Endothelial cell of umbilical vein (primary cell): ENCODE measurements around the gene C5orf47. TPM values are rescaled to one million over a fixed set of nuclear protein-coding genes. Genes with fewer than 3 reads are reported as not detected.

Source experiments
- BruUV-seq: library from RNA; stranded (reverse); fragments of 400-500 nt; replicated peaks from 2 replicates; lab custom pipeline; 2021; lab: Mats Ljungman, UMichigan
- CTCF ChIA-PET: fragments of 300-600, 350-600 bp; sonication (Branson Sonifier 250); formaldehyde crosslinking; loops from one replicate; lab custom pipeline; 2021; ENCODE audit warnings: antibody characterized with exemption, inconsistent platforms; lab: Charles Lee
- POLR2A ChIA-PET: fragments of 300-600, 350-600 bp; sonication (Branson Sonifier 250); formaldehyde crosslinking; loops from one replicate; lab custom pipeline; 2021; ENCODE audit warnings: antibody characterized with exemption, inconsistent platforms; lab: Charles Lee
- DNase-seq: peaks from one replicate; pipeline ENCODE4 v3.0.0-alpha.2; 2011; ENCODE audit warnings: low read depth, low spot score
- FAIRE-seq: peaks from 2 replicates; lab custom pipeline; 2011; peaks lifted over from hg19 to GRCh38; lab: Jason Lieb, UNC
- H2AFZ ChIP-seq: 2 replicates; pipeline ENCODE4 v1.6.0; 2012; ENCODE audit warnings: low read depth, low read length, control low read depth, inconsistent platforms
- H3K27ac ChIP-seq: 2 replicates; pipeline ENCODE4 v1.5.1; 2011; ENCODE audit warnings: low read depth, mild to moderate bottlenecking, control low read depth, low read length, moderate library complexity; ENCODE audit not compliant: insufficient read depth
- H3K27me3 ChIP-seq, 2 experiments: 2 replicates each; pipeline versions ENCODE4 v1.6.0 to v1.6.1; 2011; ENCODE audit warnings: low read length in 2 of 2, mixed read lengths in 1 of 2; ENCODE audit not compliant: control insufficient read depth in 2 of 2, insufficient read depth in 2 of 2
- H3K36me3 ChIP-seq, 2 experiments: 2 replicates in 1 of 2; 3 replicates in 1 of 2; pipeline ENCODE4 v1.5.1; 2011; ENCODE audit warnings: low read length in 2 of 2, mild to moderate bottlenecking in 1 of 2, moderate library complexity in 1 of 2; ENCODE audit not compliant: control insufficient read depth in 2 of 2, insufficient read depth in 2 of 2; ENCODE audit errors: extremely low read depth in 1 of 2
- H3K4me1 ChIP-seq: 3 replicates; pipeline ENCODE4 v1.5.1; 2011; ENCODE audit warnings: mild to moderate bottlenecking, low read length; ENCODE audit not compliant: control insufficient read depth, insufficient read depth; ENCODE audit errors: extremely low read depth
- H3K4me2 ChIP-seq: 2 replicates; pipeline ENCODE4 v1.6.1; 2011; ENCODE audit warnings: low read length, control low read depth, mixed read lengths; ENCODE audit not compliant: insufficient read depth
- H3K4me3 ChIP-seq, 3 experiments: fragments of 200-600 bp in 1 of 3; sonication (generic), shearing (Covaris generic) in 1 of 3; replicated peaks in 1 of 3; 2 replicates each; pipeline ENCODE4 v1.5.1; 2011 to 2016; ENCODE audit warnings: control low read depth in 3 of 3, low read length in 3 of 3, mild to moderate bottlenecking in 2 of 3, inconsistent platforms in 1 of 3, low read depth in 1 of 3, moderate library complexity in 1 of 3; ENCODE audit not compliant: insufficient read depth in 1 of 3
- H3K79me2 ChIP-seq: 2 replicates; pipeline ENCODE4 v1.6.0; 2012; ENCODE audit warnings: low read length, inconsistent platforms; ENCODE audit not compliant: control insufficient read depth, insufficient read depth
- H3K9ac ChIP-seq: replicated peaks from 2 replicates; pipeline ENCODE3; 2011; ENCODE audit warnings: low read length, control low read depth; ENCODE audit not compliant: insufficient read depth; ENCODE audit errors: extremely low read depth
- H3K9me1 ChIP-seq: replicated peaks from 3 replicates; pipeline ENCODE4 v1.6.0; 2011; ENCODE audit warnings: mild to moderate bottlenecking, low read length; ENCODE audit not compliant: control insufficient read depth, insufficient read depth; ENCODE audit errors: extremely low read depth
- H3K9me3 ChIP-seq: replicated peaks from 2 replicates; pipeline ENCODE4 v1.5.1; 2012; ENCODE audit warnings: low read length, inconsistent platforms; ENCODE audit not compliant: control insufficient read depth, insufficient read depth
- H4K20me1 ChIP-seq: replicated peaks from 2 replicates; pipeline ENCODE3; 2011; ENCODE audit warnings: mild to moderate bottlenecking, low read length; ENCODE audit not compliant: control insufficient read depth, insufficient read depth; ENCODE audit errors: extremely low read depth
- CTCF ChIP-seq, 2 donors: IDR thresholded peaks; 1 replicate in 1 of 2; 2 replicates in 1 of 2; pipeline ENCODE4 v1.5.1; 2011; ENCODE audit warnings: low read length in 2 of 2, mild to moderate bottlenecking in 2 of 2, moderate library complexity in 2 of 2, control low read depth in 1 of 2, inconsistent platforms in 1 of 2, low read depth in 1 of 2; ENCODE audit not compliant: insufficient read depth in 1 of 2; ENCODE audit errors: extremely low read depth in 1 of 2
- EZH2 ChIP-seq: IDR thresholded peaks from 2 replicates; pipeline ENCODE4 v1.6.1; 2012; ENCODE audit warnings: borderline replicate concordance, low read depth, mild to moderate bottlenecking, moderate library complexity, low read length, inconsistent platforms; ENCODE audit not compliant: severe bottlenecking
- FOS ChIP-seq: IDR thresholded peaks from 2 replicates; pipeline ENCODE4 v1.6.1; 2011; ENCODE audit warnings: mild to moderate bottlenecking, low read length, moderate library complexity, borderline replicate concordance; ENCODE audit not compliant: insufficient read depth
- GATA2 ChIP-seq: IDR thresholded peaks from 2 replicates; pipeline ENCODE4 v1.7.0; 2011; ENCODE audit warnings: low read depth, mild to moderate bottlenecking, moderate library complexity, mixed read lengths, low read length; ENCODE audit not compliant: insufficient read length, insufficient read depth
- JUN ChIP-seq: IDR thresholded peaks from 2 replicates; pipeline ENCODE4 v1.6.1; 2011; ENCODE audit warnings: borderline replicate concordance, low read depth; ENCODE audit not compliant: insufficient read length, insufficient read depth
- MYC ChIP-seq: IDR thresholded peaks from one replicate; pipeline ENCODE4 v1.6.1; 2011; ENCODE audit warnings: mild to moderate bottlenecking, low read depth, low read length
- POLR2A ChIP-seq: IDR thresholded peaks from 2 replicates; pipeline ENCODE4 v1.6.1; 2012; ENCODE audit warnings: low read depth, mild to moderate bottlenecking, control low read depth, low read length
- POLR2AphosphoS5 ChIP-seq: IDR thresholded peaks from 2 replicates; pipeline ENCODE4 v1.6.1; 2012; ENCODE audit warnings: low read depth, mild to moderate bottlenecking, control low read depth, low read length, moderate library complexity; ENCODE audit not compliant: insufficient read depth
- dilution Hi-C: fragments of 300-500 bp; cut with MboI; formaldehyde crosslinking; loops from one replicate; pipeline ENCODE4 v1.15.0; 2019; ENCODE audit warnings: low sequenced_read_pairs; ENCODE audit not compliant: extremely low pct_ligation_motif_present
- intact Hi-C: fragments of 100-400 bp; cut with micrococcal nuclease; formaldehyde crosslinking; loops from one replicate; pipeline ENCODE4 v1.10.0; 2022
- polyA plus RNA-seq, 4 experiments: library from polyadenylated mRNA; depleted of rRNA in 3 of 4; stranded (reverse) in 3 of 4; unstranded in 1 of 4; fragments of >200 nt; gene quantifications; 2 replicates each; pipeline versions ENCODE4 v1.2.1 to v1.2.3, GENCODE V29; 2011 to 2012; ENCODE audit warnings: missing spikeins in 1 of 4
- total RNA-seq: library from RNA; stranded (reverse); gene quantifications from 2 replicates; pipeline ENCODE4 v1.2.3, GENCODE V29; 2021
- TF ChIP-seq, protein P1 (sequence below): IDR thresholded peaks from 2 replicates; pipeline ENCODE4 v1.6.1; 2011; ENCODE audit not compliant: insufficient read depth, insufficient read length

The C5orf47 gene
- total and polyA plus RNA-seq, 2 donors (not counting 3 experiments of a cell fraction or from before 2014, with no cell fraction given) = not detected

- Histone ChIP-seq H3K4me3 (no peak overlapping the region), H3K4me2 (no peak overlapping the region), H3K27ac (no peak overlapping the region), H3K27me3 (no peaks in the 10 kb centered on the region), H4K20me1 (no peaks in the 10 kb centered on the region), H3K9me3 (no peaks in the 10 kb centered on the region), H3K36me3 (peaks cover 6 to 18% of the 10 kb centered on the region in 2 experiments), H3K9ac (no peak overlapping the region), H2AFZ (no peak overlapping the region), H3K9me1 (no peaks in the 10 kb centered on the region), H3K79me2 (no peaks in the 10 kb centered on the region), H3K4me1 (peaks cover 9% of the 10 kb centered on the region)
- BruUV-seq = no TSS peak
- POLR2A ChIA-PET = no interaction called here
- TF ChIP-seq POLR2AphosphoS5 (no peak), MYC (no peak), JUN (no peak), GATA2 (no peak), CTCF (IDR thresholded peaks at IDR 0.05; ENCODE audit: extremely low read depth in 1 of 2, insufficient read depth in 1 of 2, low read depth in 1 of 2, low read length in 2 of 2) (no peak), POLR2A (no peak), FOS (no peak), EZH2 (no peak)
- TF ChIP-seq, protein P1, sequence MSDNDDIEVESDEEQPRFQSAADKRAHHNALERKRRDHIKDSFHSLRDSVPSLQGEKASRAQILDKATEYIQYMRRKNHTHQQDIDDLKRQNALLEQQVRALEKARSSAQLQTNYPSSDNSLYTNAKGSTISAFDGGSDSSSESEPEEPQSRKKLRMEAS = no peak
- DNase-seq (no peak), FAIRE-seq (no peak)
- intact Hi-C loops = no loop called here
- CTCF ChIA-PET = interaction anchor here (1.4 to 1.6 kb wide), 2 partner anchors 21 to 27 kb away, joined by 3 to 5 read pairs; no protein-coding TSS in a partner anchor
- dilution Hi-C loops = no loop called here
Measured at GRCh38 chr5:173946323-173946722, 42.6 kb upstream of the C5orf47 start.
